Measurements from ENCODE around the gene ZNF384.

- no peak for TF ChIP-seq CTCF (IDR thresholded peaks at IDR 0.05)
- TF ChIP-seq EP300 (IDR thresholded peaks at IDR 0.05) = no peak
- TF ChIP-seq POLR2A (IDR thresholded peaks at IDR 0.05) = no peak
Observed at GRCh38 chr12:6736754-6737153, 47.6 kb upstream of the ZNF384 start.

Measured in sigmoid colon (tissue), 4 donors.